Rectal smooth muscle tissue (tissue), 1 donor: Measurements from ENCODE around the gene MT4.
A peak's percentile ranks its signal among the peaks of the same experiment; 100 is the strongest.

ENCODE experiments used
- H3K27ac ChIP-seq: one replicate; pipeline ENCODE4 v1.7.0; 2013; ENCODE audit warnings: low read depth, low read length, inconsistent platforms
- H3K27me3 ChIP-seq: one replicate; pipeline ENCODE4 v1.7.0; 2013; ENCODE audit warnings: low read length; ENCODE audit not compliant: control insufficient read depth, insufficient read depth
- H3K36me3 ChIP-seq: one replicate; pipeline ENCODE4 v1.7.0; 2013; ENCODE audit warnings: low read length; ENCODE audit not compliant: control insufficient read depth, insufficient read depth
- H3K4me1 ChIP-seq: one replicate; pipeline ENCODE4 v1.7.0; 2013; ENCODE audit warnings: low read length; ENCODE audit not compliant: control insufficient read depth, insufficient read depth
- H3K4me3 ChIP-seq: one replicate; pipeline ENCODE4 v1.7.0; 2013; ENCODE audit warnings: low read length
- H3K9ac ChIP-seq: one replicate; pipeline ENCODE4 v1.7.0; 2013; ENCODE audit warnings: low read length

Gene MT4

GRCh38 chr16:56591377-56592060 lies 26.6 kb downstream of the MT4 start:
- no peak overlapping the region for H3K4me3 ChIP-seq
- H3K36me3 ChIP-seq: no peaks in the 10 kb centered on the region
- H3K4me1 ChIP-seq: no peaks in the 10 kb centered on the region
- H3K9ac ChIP-seq: no peak overlapping the region
- H3K27ac ChIP-seq: no peak overlapping the region
- H3K27me3 ChIP-seq: peaks cover 9% of the 10 kb centered on the region

- H3K27ac ChIP-seq: no peak overlapping the region
- H3K4me3 ChIP-seq: no peak overlapping the region
- H3K4me1 ChIP-seq: no peaks in the 10 kb centered on the region
- peaks cover 9% of the 10 kb centered on the region for H3K27me3 ChIP-seq
- H3K9ac ChIP-seq: no peak overlapping the region
- H3K36me3 ChIP-seq: no peaks in the 10 kb centered on the region
Observed at GRCh38 chr16:56593573-56594291, 28.9 kb downstream of the MT4 start.

GRCh38 chr16:56594292-56594619 lies 29.4 kb downstream of the MT4 start:
- Histone ChIP-seq H3K27me3 (peaks cover 5% of the 10 kb centered on the region), H3K4me3 (no peak overlapping the region), H3K36me3 (no peaks in the 10 kb centered on the region), H3K27ac (no peak overlapping the region), H3K9ac (no peak overlapping the region), H3K4me1 (no peaks in the 10 kb centered on the region)

GRCh38 chr16:56600398-56600999 lies 35.6 kb downstream of the MT4 start:
- Histone ChIP-seq H3K27ac (no peak overlapping the region), H3K4me1 (no peaks in the 10 kb centered on the region), H3K36me3 (no peaks in the 10 kb centered on the region), H3K27me3 (peaks cover 3% of the 10 kb centered on the region), H3K9ac (no peak overlapping the region), H3K4me3 (no peak overlapping the region)

GRCh38 chr16:56601325-56601724 lies 36.5 kb downstream of the MT4 start:
- no peaks in the 10 kb centered on the region for H3K4me1 ChIP-seq
- H3K9ac ChIP-seq: no peak overlapping the region
- H3K4me3 ChIP-seq: no peak overlapping the region
- H3K27ac ChIP-seq: no peak overlapping the region
- H3K27me3 ChIP-seq: peaks cover 3% of the 10 kb centered on the region
- H3K36me3 ChIP-seq: no peaks in the 10 kb centered on the region

GRCh38 chr16:56603589-56603988 lies 38.7 kb downstream of the MT4 start:
- H3K27ac ChIP-seq: no peak overlapping the region
- H3K27me3 ChIP-seq: peaks cover 3% of the 10 kb centered on the region
- H3K36me3 ChIP-seq: no peaks in the 10 kb centered on the region
- H3K4me1 ChIP-seq: peaks cover 12% of the 10 kb centered on the region
- no peak overlapping the region for H3K4me3 ChIP-seq
- H3K9ac ChIP-seq: no peak overlapping the region

GRCh38 chr16:56604966-56605365 lies 40.1 kb downstream of the MT4 start:
- H3K27me3 ChIP-seq: peaks cover 3% of the 10 kb centered on the region
- H3K9ac ChIP-seq: no peak overlapping the region
- no peak overlapping the region for H3K27ac ChIP-seq
- H3K36me3 ChIP-seq: no peaks in the 10 kb centered on the region
- H3K4me3 ChIP-seq: no peak overlapping the region
- peaks cover 12% of the 10 kb centered on the region for H3K4me1 ChIP-seq

GRCh38 chr16:56605475-56605874 lies 40.6 kb downstream of the MT4 start:
- no peaks in the 10 kb centered on the region for H3K36me3 ChIP-seq
- H3K4me3 ChIP-seq: no peak overlapping the region
- H3K27me3 ChIP-seq: peaks cover 1% of the 10 kb centered on the region
- no peak overlapping the region for H3K27ac ChIP-seq
- no peak overlapping the region for H3K9ac ChIP-seq
- H3K4me1 ChIP-seq: peaks cover 16% of the 10 kb centered on the region

GRCh38 chr16:56606071-56606475 lies 41.2 kb downstream of the MT4 start:
- Histone ChIP-seq H3K36me3 (no peaks in the 10 kb centered on the region), H3K27me3 (no peaks in the 10 kb centered on the region), H3K4me3 (no peak overlapping the region), H3K27ac (peak overlapping the region; percentile 88), H3K4me1 (peaks cover 16% of the 10 kb centered on the region), H3K9ac (no peak overlapping the region)

- Histone ChIP-seq H3K9ac (no peak overlapping the region), H3K36me3 (no peaks in the 10 kb centered on the region), H3K27me3 (no peaks in the 10 kb centered on the region), H3K27ac (peak overlapping the region; percentile 88), H3K4me3 (peak overlapping the region; percentile 16), H3K4me1 (peaks cover 16% of the 10 kb centered on the region)
Observed at GRCh38 chr16:56606476-56607108, 41.7 kb downstream of the MT4 start.

- Histone ChIP-seq H3K27me3 (no peaks in the 10 kb centered on the region), H3K4me1 (peaks cover 16% of the 10 kb centered on the region), H3K36me3 (no peaks in the 10 kb centered on the region), H3K9ac (no peak overlapping the region), H3K4me3 (peak overlapping the region; percentile 16), H3K27ac (peak overlapping the region; percentile 88)
Observed at GRCh38 chr16:56607109-56607618, 42.3 kb downstream of the MT4 start.

GRCh38 chr16:56607675-56608042 lies 42.8 kb downstream of the MT4 start:
- H3K27ac ChIP-seq: peak overlapping the region; percentile 88
- H3K27me3 ChIP-seq: no peaks in the 10 kb centered on the region
- H3K4me1 ChIP-seq: peaks cover 16% of the 10 kb centered on the region
- peak overlapping the region; percentile 1 for H3K9ac ChIP-seq
- peak overlapping the region; percentile 38 for H3K4me3 ChIP-seq
- no peaks in the 10 kb centered on the region for H3K36me3 ChIP-seq
